Endothelial cell of umbilical vein (primary cell): ENCODE measurements around the gene PITPNB.

Experiments used
- CTCF ChIP-seq, 2 donors: IDR thresholded peaks; 1 replicate in 1 of 2; 2 replicates in 1 of 2; pipeline ENCODE4 v1.5.1; 2011; ENCODE audit warnings: low read length in 2 of 2, mild to moderate bottlenecking in 2 of 2, moderate library complexity in 2 of 2, control low read depth in 1 of 2, inconsistent platforms in 1 of 2, low read depth in 1 of 2; ENCODE audit not compliant: insufficient read depth in 1 of 2; ENCODE audit errors: extremely low read depth in 1 of 2
- EZH2 ChIP-seq: IDR thresholded peaks from 2 replicates; pipeline ENCODE4 v1.6.1; 2012; ENCODE audit warnings: borderline replicate concordance, low read depth, mild to moderate bottlenecking, moderate library complexity, low read length, inconsistent platforms; ENCODE audit not compliant: severe bottlenecking
- FOS ChIP-seq: IDR thresholded peaks from 2 replicates; pipeline ENCODE4 v1.6.1; 2011; ENCODE audit warnings: mild to moderate bottlenecking, low read length, moderate library complexity, borderline replicate concordance; ENCODE audit not compliant: insufficient read depth
- GATA2 ChIP-seq: IDR thresholded peaks from 2 replicates; pipeline ENCODE4 v1.7.0; 2011; ENCODE audit warnings: low read depth, mild to moderate bottlenecking, moderate library complexity, mixed read lengths, low read length; ENCODE audit not compliant: insufficient read length, insufficient read depth
- JUN ChIP-seq: IDR thresholded peaks from 2 replicates; pipeline ENCODE4 v1.6.1; 2011; ENCODE audit warnings: borderline replicate concordance, low read depth; ENCODE audit not compliant: insufficient read length, insufficient read depth
- MAX ChIP-seq: IDR thresholded peaks from 2 replicates; pipeline ENCODE4 v1.6.1; 2011; ENCODE audit not compliant: insufficient read depth, insufficient read length
- MYC ChIP-seq: IDR thresholded peaks from one replicate; pipeline ENCODE4 v1.6.1; 2011; ENCODE audit warnings: mild to moderate bottlenecking, low read depth, low read length
- POLR2A ChIP-seq: IDR thresholded peaks from 2 replicates; pipeline ENCODE4 v1.6.1; 2012; ENCODE audit warnings: low read depth, mild to moderate bottlenecking, control low read depth, low read length
- POLR2AphosphoS5 ChIP-seq: IDR thresholded peaks from 2 replicates; pipeline ENCODE4 v1.6.1; 2012; ENCODE audit warnings: low read depth, mild to moderate bottlenecking, control low read depth, low read length, moderate library complexity; ENCODE audit not compliant: insufficient read depth

- TF ChIP-seq MYC (no peak), CTCF (IDR thresholded peaks at IDR 0.05; ENCODE audit: extremely low read depth in 1 of 2, insufficient read depth in 1 of 2, low read depth in 1 of 2, low read length in 2 of 2) (no peak), MAX (no peak), POLR2A (no peak), FOS (no peak), EZH2 (no peak), POLR2AphosphoS5 (no peak), JUN (no peak), GATA2 (no peak)
Observed at GRCh38 chr22:27913162-27913741, 5.8 kb downstream of the PITPNB start.
